ENCODE measurements around the gene GSE1.

Gene GSE1

GRCh38 chr16:85577899-85578598 is 35.1 kb upstream of the GSE1 start:
- Histone ChIP-seq H3K9ac (ENCODE audit: low read length) (no peak overlapping the region), H3K4me1 (ENCODE audit: control insufficient read depth, insufficient read depth, low read length) (peaks cover 44% of the 10 kb centered on the region), H3K9me3 (ENCODE audit: control insufficient read depth, low read length) (no peaks in the 10 kb centered on the region), H3K27me3 (replicated peaks; ENCODE audit: control insufficient read depth, insufficient read depth, low read length) (no peaks in the 10 kb centered on the region), H3K36me3 (ENCODE audit: control insufficient read depth, insufficient read depth, low read length, severe bottlenecking) (peaks cover 5% of the 10 kb centered on the region), H3K4me3 (ENCODE audit: low read length) (no peak overlapping the region)
- DNase-seq (ENCODE audit: low read depth), result no peak

GRCh38 chr16:85578599-85578948 is 34.5 kb upstream of the GSE1 start:
- Histone ChIP-seq H3K4me3 (ENCODE audit: low read length) (no peak overlapping the region), H3K27me3 (replicated peaks; ENCODE audit: control insufficient read depth, insufficient read depth, low read length) (no peaks in the 10 kb centered on the region), H3K36me3 (ENCODE audit: control insufficient read depth, insufficient read depth, low read length, severe bottlenecking) (peaks cover 5% of the 10 kb centered on the region), H3K4me1 (ENCODE audit: control insufficient read depth, insufficient read depth, low read length) (peaks cover 40% of the 10 kb centered on the region), H3K9ac (ENCODE audit: low read length) (no peak overlapping the region), H3K9me3 (ENCODE audit: control insufficient read depth, low read length) (no peaks in the 10 kb centered on the region)
- DNase-seq (ENCODE audit: low read depth), result no peak

DNA sequence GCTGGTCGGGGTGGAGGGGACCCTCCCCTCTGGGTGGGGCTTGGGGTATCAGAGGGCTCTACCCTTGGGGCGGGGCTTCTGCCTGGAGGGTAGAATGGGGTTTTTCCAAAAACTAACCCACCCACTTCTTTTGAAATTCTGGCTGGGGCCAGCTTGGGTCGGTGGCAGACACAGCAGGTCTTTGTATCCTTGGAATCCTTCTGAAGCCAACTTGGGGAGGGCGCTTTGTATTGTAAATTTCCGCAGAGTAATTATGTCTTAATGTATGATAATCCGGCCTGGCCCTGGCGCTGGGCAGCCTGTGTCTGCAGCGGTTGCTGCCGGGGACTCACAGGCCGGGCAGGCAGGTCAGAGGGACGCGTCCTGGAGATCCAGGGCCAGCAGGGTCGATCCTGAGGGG is 33.9 kb upstream of the GSE1 start:
- Histone ChIP-seq H3K27me3 (replicated peaks; ENCODE audit: control insufficient read depth, insufficient read depth, low read length) (no peaks in the 10 kb centered on the region), H3K4me3 (ENCODE audit: low read length) (no peak overlapping the region), H3K9ac (ENCODE audit: low read length) (peak overlapping the region; percentile 50), H3K4me1 (ENCODE audit: control insufficient read depth, insufficient read depth, low read length) (peaks cover 34% of the 10 kb centered on the region), H3K9me3 (ENCODE audit: control insufficient read depth, low read length) (no peaks in the 10 kb centered on the region), H3K36me3 (ENCODE audit: control insufficient read depth, insufficient read depth, low read length, severe bottlenecking) (peaks cover 5% of the 10 kb centered on the region)
- no peak for DNase-seq (ENCODE audit: low read depth)

DNA sequence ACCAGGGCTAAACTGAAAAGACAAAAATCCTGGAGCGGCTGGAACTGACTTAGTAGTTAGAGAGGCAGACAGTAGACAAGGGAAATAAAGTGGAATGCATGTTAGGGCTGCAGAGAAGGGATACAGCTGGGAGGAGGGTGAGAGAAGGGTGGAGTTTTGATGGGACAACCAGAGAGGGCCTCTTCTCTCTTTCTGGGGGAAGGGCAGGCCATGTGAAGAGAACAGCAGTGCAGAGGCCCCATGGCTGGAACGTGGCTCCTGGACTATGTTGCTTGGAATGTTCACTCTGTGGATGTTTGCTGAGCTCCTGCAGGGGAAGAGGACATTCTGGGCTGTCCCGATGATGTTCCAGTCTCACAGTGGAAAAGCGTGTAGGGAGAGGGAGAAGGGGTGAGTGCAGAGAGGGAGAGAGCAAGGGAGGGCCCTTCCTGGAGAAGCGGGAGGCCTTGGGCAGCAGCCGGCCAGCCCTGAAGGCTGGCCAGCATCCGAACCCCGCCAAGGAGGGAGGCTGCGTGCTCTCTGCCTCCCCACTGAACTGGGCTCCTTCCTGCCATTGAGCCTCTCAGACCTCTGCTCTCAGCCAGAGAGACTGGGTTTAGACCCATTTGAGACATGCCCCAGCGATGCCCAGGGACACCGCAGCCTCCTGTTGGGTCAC is 33.1 kb upstream of the GSE1 start:
- Histone ChIP-seq H3K9me3 (ENCODE audit: control insufficient read depth, low read length) (no peaks in the 10 kb centered on the region), H3K4me1 (ENCODE audit: control insufficient read depth, insufficient read depth, low read length) (peaks cover 27% of the 10 kb centered on the region), H3K9ac (ENCODE audit: low read length) (peak overlapping the region; percentile 50), H3K36me3 (ENCODE audit: control insufficient read depth, insufficient read depth, low read length, severe bottlenecking) (peaks cover 8% of the 10 kb centered on the region), H3K4me3 (ENCODE audit: low read length) (no peak overlapping the region), H3K27me3 (replicated peaks; ENCODE audit: control insufficient read depth, insufficient read depth, low read length) (no peaks in the 10 kb centered on the region)
- DNase-seq (ENCODE audit: low read depth), result peak; percentile 47

- Histone ChIP-seq H3K4me1 (ENCODE audit: control insufficient read depth, insufficient read depth, low read length) (peaks cover 25% of the 10 kb centered on the region), H3K36me3 (ENCODE audit: control insufficient read depth, insufficient read depth, low read length, severe bottlenecking) (peaks cover 12% of the 10 kb centered on the region), H3K9ac (ENCODE audit: low read length) (peak overlapping the region; percentile 50), H3K27me3 (replicated peaks; ENCODE audit: control insufficient read depth, insufficient read depth, low read length) (no peaks in the 10 kb centered on the region), H3K4me3 (ENCODE audit: low read length) (no peak overlapping the region), H3K9me3 (ENCODE audit: control insufficient read depth, low read length) (no peaks in the 10 kb centered on the region)
- no peak for DNase-seq (ENCODE audit: low read depth)
Observed at GRCh38 chr16:85580684-85581083, 32.4 kb upstream of the GSE1 start.

GRCh38 chr16:85582229-85582991 is 30.7 kb upstream of the GSE1 start:
- DNase-seq (ENCODE audit: low read depth), result no peak
- H3K9ac ChIP-seq (ENCODE audit: low read length), result no peak overlapping the region
- peaks cover 12% of the 10 kb centered on the region for H3K36me3 ChIP-seq (ENCODE audit: control insufficient read depth, insufficient read depth, low read length, severe bottlenecking)
- H3K9me3 ChIP-seq (ENCODE audit: control insufficient read depth, low read length), result no peaks in the 10 kb centered on the region
- H3K4me3 ChIP-seq (ENCODE audit: low read length), result no peak overlapping the region
- no peaks in the 10 kb centered on the region for H3K27me3 ChIP-seq (replicated peaks; ENCODE audit: control insufficient read depth, insufficient read depth, low read length)
- H3K4me1 ChIP-seq (ENCODE audit: control insufficient read depth, insufficient read depth, low read length), result peaks cover 34% of the 10 kb centered on the region

DNA sequence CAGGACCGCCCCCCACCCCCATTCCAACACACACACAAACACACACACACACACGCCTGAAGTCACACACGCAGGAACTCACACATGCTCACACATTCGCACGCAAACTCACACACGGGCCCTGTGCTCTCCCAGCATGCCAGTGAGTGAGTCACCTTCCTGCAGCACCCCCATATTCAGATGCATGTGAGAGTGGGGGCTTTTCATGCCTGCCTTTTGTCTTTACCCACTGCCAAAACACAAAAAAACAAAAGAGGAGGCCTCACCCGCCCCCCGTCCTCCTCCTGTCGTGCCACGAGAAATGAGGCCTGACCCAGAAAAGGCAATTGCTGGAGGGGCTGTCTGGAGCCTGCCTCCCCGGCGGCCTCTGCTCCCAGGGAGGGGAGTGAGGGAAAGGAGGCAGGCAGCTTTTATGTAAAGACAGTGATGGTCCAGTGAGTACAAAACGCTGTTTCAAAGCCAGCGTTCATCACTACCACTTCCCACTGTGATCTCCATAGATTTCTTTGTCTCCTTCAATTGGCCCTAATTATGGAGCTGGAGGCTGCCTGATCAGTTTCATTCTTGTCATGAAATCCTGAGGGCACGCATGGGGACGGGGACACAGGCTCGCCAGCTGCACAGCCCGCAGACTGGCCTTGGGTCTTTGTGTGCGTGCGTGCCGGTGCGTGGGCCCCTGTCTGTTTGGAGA is 29.5 kb upstream of the GSE1 start:
- DNase-seq (ENCODE audit: low read depth), result peak; percentile 67
- peaks cover 8% of the 10 kb centered on the region for H3K36me3 ChIP-seq (ENCODE audit: control insufficient read depth, insufficient read depth, low read length, severe bottlenecking)
- H3K27me3 ChIP-seq (replicated peaks; ENCODE audit: control insufficient read depth, insufficient read depth, low read length), result no peaks in the 10 kb centered on the region
- H3K4me3 ChIP-seq (ENCODE audit: low read length), result no peak overlapping the region
- H3K9ac ChIP-seq (ENCODE audit: low read length), result no peak overlapping the region
- H3K4me1 ChIP-seq (ENCODE audit: control insufficient read depth, insufficient read depth, low read length), result peaks cover 34% of the 10 kb centered on the region
- no peaks in the 10 kb centered on the region for H3K9me3 ChIP-seq (ENCODE audit: control insufficient read depth, low read length)

DNA sequence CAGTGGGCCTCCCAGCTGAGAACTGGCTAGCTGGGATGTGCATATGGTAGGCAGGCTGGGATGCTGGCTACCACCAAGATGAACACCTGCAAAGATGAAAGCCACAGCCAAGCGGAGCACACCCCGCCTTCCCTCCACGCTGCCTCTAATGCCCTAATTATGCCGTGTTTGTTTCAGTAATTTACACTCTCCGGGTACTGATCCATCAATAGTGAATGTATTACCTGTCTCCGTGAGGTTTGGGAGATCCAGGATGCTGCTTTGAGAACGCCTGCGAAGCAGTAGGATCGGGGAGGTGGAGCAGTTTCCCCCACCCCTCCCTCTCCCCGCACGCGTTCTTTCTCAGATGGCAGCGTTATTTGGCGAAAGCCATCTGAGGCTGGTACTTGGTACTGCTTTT is 28.9 kb upstream of the GSE1 start:
- Histone ChIP-seq H3K36me3 (ENCODE audit: control insufficient read depth, insufficient read depth, low read length, severe bottlenecking) (peaks cover 6% of the 10 kb centered on the region), H3K4me1 (ENCODE audit: control insufficient read depth, insufficient read depth, low read length) (peaks cover 29% of the 10 kb centered on the region), H3K27me3 (replicated peaks; ENCODE audit: control insufficient read depth, insufficient read depth, low read length) (no peaks in the 10 kb centered on the region), H3K9me3 (ENCODE audit: control insufficient read depth, low read length) (no peaks in the 10 kb centered on the region), H3K9ac (ENCODE audit: low read length) (no peak overlapping the region), H3K4me3 (ENCODE audit: low read length) (no peak overlapping the region)
- DNase-seq (ENCODE audit: low read depth), result no peak

GRCh38 chr16:85584819-85585282 is 28.3 kb upstream of the GSE1 start:
- no peak for DNase-seq (ENCODE audit: low read depth)
- no peaks in the 10 kb centered on the region for H3K27me3 ChIP-seq (replicated peaks; ENCODE audit: control insufficient read depth, insufficient read depth, low read length)
- peaks cover 6% of the 10 kb centered on the region for H3K36me3 ChIP-seq (ENCODE audit: control insufficient read depth, insufficient read depth, low read length, severe bottlenecking)
- H3K4me3 ChIP-seq (ENCODE audit: low read length), result no peak overlapping the region
- no peak overlapping the region for H3K9ac ChIP-seq (ENCODE audit: low read length)
- H3K9me3 ChIP-seq (ENCODE audit: control insufficient read depth, low read length), result no peaks in the 10 kb centered on the region
- H3K4me1 ChIP-seq (ENCODE audit: control insufficient read depth, insufficient read depth, low read length), result peaks cover 23% of the 10 kb centered on the region

DNA sequence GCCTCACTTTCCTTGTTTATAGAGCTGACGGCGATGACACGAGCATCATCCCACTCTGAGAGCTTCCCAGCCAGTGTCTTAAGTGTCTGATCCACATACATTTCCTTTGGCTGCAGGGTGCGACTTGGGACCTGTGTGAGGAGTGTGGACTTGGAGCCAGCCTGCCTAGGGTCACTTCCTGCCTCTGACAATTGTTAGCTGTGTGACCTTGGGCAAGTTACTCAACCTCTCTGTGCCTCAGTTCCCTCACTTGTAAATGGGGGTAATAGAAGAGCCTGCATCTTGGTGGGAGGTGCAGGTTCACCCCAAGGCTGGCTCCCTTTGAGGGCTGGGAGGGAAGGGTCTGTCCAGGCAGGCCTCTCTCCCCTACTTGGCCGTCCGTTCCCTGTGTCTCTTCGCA is 27.4 kb upstream of the GSE1 start:
- Histone ChIP-seq H3K4me3 (ENCODE audit: low read length) (no peak overlapping the region), H3K4me1 (ENCODE audit: control insufficient read depth, insufficient read depth, low read length) (peaks cover 14% of the 10 kb centered on the region), H3K27me3 (replicated peaks; ENCODE audit: control insufficient read depth, insufficient read depth, low read length) (no peaks in the 10 kb centered on the region), H3K36me3 (ENCODE audit: control insufficient read depth, insufficient read depth, low read length, severe bottlenecking) (peaks cover 6% of the 10 kb centered on the region), H3K9me3 (ENCODE audit: control insufficient read depth, low read length) (no peaks in the 10 kb centered on the region), H3K9ac (ENCODE audit: low read length) (no peak overlapping the region)
- no peak for DNase-seq (ENCODE audit: low read depth)

Data from adipocyte (in vitro differentiated cells).